Left lung (tissue), 10 donors: Measurements from ENCODE around the gene ROBO2. TPM values are rescaled to one million over a fixed set of nuclear protein-coding genes. Genes with fewer than 3 reads are reported as not detected.

ENCODE experiments used
- ATAC-seq: fragments of 200-7000 bp; cut with Tn5 transposase; one replicate; pipeline ENCODE4 v1.9.1; 2020; ENCODE audit warnings: moderate library complexity
- DNase-seq, 4 donors: peaks; one replicate each; pipeline ENCODE4 v3.0.0-alpha.2; 2013 to 2020
- H3K27ac ChIP-seq, 2 donors: fragments of 200-600 bp; sonication (generic) in 1 of 2; one replicate each; pipeline versions ENCODE4 v1.5.0 to v1.8.0; 2020 to 2021
- H3K27me3 ChIP-seq, 2 donors: fragments of 200-600 bp; sonication (generic) in 1 of 2; one replicate each; pipeline versions ENCODE4 v1.5.0 to v1.8.0; 2020 to 2021
- H3K36me3 ChIP-seq, 2 donors: fragments of 200-600 bp; sonication (generic) in 1 of 2; one replicate each; pipeline versions ENCODE4 v1.5.0 to v1.8.0; 2020 to 2021
- H3K4me1 ChIP-seq, 2 donors: fragments of 200-600 bp; one replicate each; pipeline ENCODE4 v1.8.0; 2021
- H3K4me3 ChIP-seq, 2 donors: fragments of 200-600 bp; sonication (generic) in 1 of 2; one replicate each; pipeline versions ENCODE4 v1.5.0 to v1.8.0; 2020 to 2021; ENCODE audit warnings: mild to moderate bottlenecking in 1 of 2
- H3K9me3 ChIP-seq, 2 donors: fragments of 200-600 bp; sonication (generic) in 1 of 2; one replicate each; pipeline versions ENCODE4 v1.5.0 to v1.8.0; 2020 to 2021
- CTCF ChIP-seq, 2 donors: fragments of 200-600 bp; sonication (generic) in 1 of 2; IDR thresholded peaks; one replicate each; pipeline versions ENCODE4 v1.5.0 to v1.8.0; 2021; ENCODE audit warnings: antibody characterized with exemption in 2 of 2
- intact Hi-C, 2 donors: fragments of 100-400 bp; cut with DNase I; formaldehyde crosslinking; loops; one replicate each; pipeline versions ENCODE4 v1.11.2 to v1.14.2; 2022
- polyA plus RNA-seq, 6 donors: library from polyadenylated mRNA; unstranded; fragments of 120-200 nt; gene quantifications; one replicate each; pipeline ENCODE4 v1.2.1, GENCODE V29; 2013; ENCODE audit not compliant: insufficient read length in 6 of 6
- total RNA-seq, 2 donors: library from RNA; stranded (reverse); fragmentation: NEBNext Ultra II Directional; extraction: Animal tissue kit (Norgen Biotek cat#: 25700); gene quantifications; one replicate each; pipeline ENCODE4 v1.2.1, GENCODE V29; 2021
- donor health status: DM: no; HTN: yes; CAD: no.
- donor health status: DM: no; HTN: no; CAD: no.

Gene ROBO2
- total and polyA plus RNA-seq, 8 donors, result 4.9 to 66.2 (median 51.1) TPM

GRCh38 chr3:77240072-77240650, 200.3 kb downstream of the ROBO2 start:
- TF ChIP-seq CTCF (IDR thresholded peaks at IDR 0.05), result no peak
- peaks cover 0 to 4% of the 10 kb centered on the region in 2 donors for H3K9me3 ChIP-seq
- no peaks in the 10 kb centered on the region for H3K4me1 ChIP-seq
- no peak overlapping the region for H3K27ac ChIP-seq
- ATAC-seq (no peak), DNase-seq (peak in 1 of 4 donors; percentile 69)
- intact Hi-C loops, result no loop called here
- no peaks in the 10 kb centered on the region for H3K36me3 ChIP-seq
- H3K27me3 ChIP-seq, result no peaks in the 10 kb centered on the region
- H3K4me3 ChIP-seq, result no peak overlapping the region

DNA sequence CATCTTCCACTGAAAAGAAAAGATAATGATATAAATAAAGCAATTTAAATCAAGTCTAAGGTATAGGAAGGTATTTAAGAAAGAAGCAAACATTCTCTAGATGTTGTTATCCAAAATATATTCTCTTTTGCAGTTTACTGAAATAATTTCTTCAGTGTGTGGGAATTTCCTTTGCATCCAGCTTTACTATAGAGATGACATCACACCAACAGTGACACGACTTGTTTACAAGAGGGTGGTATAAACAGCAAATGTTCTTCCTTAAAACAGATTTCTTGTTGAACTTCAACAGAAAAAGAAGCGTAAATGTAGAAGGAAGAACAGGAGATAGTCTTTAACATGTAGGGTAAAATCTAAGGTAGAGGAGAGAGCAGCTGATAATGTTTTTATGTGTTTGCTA, 202.5 kb downstream of the ROBO2 start:
- Histone ChIP-seq H3K27ac (no peak overlapping the region), H3K9me3 (peaks cover 0 to 4% of the 10 kb centered on the region in 2 donors), H3K4me3 (no peak overlapping the region), H3K4me1 (no peaks in the 10 kb centered on the region), H3K27me3 (no peaks in the 10 kb centered on the region), H3K36me3 (no peaks in the 10 kb centered on the region)
- intact Hi-C loops, result no loop called here
- no peak for TF ChIP-seq CTCF (IDR thresholded peaks at IDR 0.05)
- ATAC-seq (no peak), DNase-seq (no peak)

DNA sequence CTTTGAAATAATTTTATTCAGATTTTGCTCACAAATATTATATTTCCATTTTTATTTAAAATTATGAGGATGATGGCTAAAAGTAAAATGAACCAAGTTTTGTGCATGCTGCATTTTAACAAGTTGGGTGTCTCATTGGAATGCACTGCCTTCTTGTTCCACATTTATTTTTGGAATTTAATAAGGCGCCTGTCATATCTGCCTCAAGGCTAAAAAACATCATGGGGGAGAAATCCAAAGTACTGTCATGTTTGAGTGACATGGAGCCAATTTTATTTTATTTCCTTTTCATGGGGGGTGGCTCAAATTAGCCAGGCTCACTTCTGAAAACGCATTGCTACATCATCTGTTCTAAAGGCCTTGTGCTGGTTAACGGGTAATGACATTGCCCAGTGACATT, 205.1 kb downstream of the ROBO2 start:
- TF ChIP-seq CTCF (IDR thresholded peaks at IDR 0.05), result no peak
- intact Hi-C loops, result no loop called here
- Histone ChIP-seq H3K4me3 (no peak overlapping the region), H3K4me1 (no peaks in the 10 kb centered on the region), H3K27ac (no peak overlapping the region), H3K9me3 (peaks cover 0 to 1% of the 10 kb centered on the region in 2 donors), H3K36me3 (no peaks in the 10 kb centered on the region), H3K27me3 (no peaks in the 10 kb centered on the region)
- no peak for DNase-seq
- no peak for ATAC-seq

- Histone ChIP-seq H3K4me1 (no peaks in the 10 kb centered on the region), H3K36me3 (no peaks in the 10 kb centered on the region), H3K27me3 (no peaks in the 10 kb centered on the region), H3K9me3 (no peaks in the 10 kb centered on the region), H3K4me3 (no peak overlapping the region), H3K27ac (no peak overlapping the region)
- no peak for TF ChIP-seq CTCF (IDR thresholded peaks at IDR 0.05)
- ATAC-seq (no peak), DNase-seq (peak in 1 of 4 donors; percentile 11)
- intact Hi-C loops, result no loop called here
Measured at GRCh38 chr3:77247061-77247460, 207.2 kb downstream of the ROBO2 start.

DNA sequence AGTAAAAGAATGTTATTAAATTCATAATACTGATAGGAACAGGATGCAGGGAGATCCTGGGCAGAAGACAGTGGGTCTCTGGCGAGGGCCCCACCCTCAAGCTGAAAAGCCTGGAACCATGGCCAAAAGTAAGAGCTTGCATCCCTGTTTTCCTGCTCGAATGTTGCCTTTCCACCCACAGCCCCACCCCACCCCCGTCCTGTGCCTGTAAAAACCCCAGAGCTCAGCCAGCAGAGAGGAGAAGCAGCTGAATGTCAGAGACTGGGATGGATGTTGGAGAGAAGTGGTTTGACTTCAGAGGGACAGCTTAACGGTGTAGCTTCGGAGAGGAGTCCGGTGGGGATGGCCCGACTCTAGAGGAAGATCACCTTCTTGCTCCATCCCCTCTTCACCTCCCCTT, 207.9 kb downstream of the ROBO2 start:
- intact Hi-C loops, result no loop called here
- ATAC-seq, result no peak

More for the DNA sequence above, 207.9 kb downstream of the ROBO2 start:
- no peaks in the 10 kb centered on the region for H3K9me3 ChIP-seq
- H3K4me1 ChIP-seq, result no peaks in the 10 kb centered on the region
- H3K36me3 ChIP-seq, result no peaks in the 10 kb centered on the region
- no peak overlapping the region for H3K27ac ChIP-seq
- no peak overlapping the region for H3K4me3 ChIP-seq
- no peak for DNase-seq
- TF ChIP-seq CTCF (IDR thresholded peaks at IDR 0.05), result no peak
- no peaks in the 10 kb centered on the region for H3K27me3 ChIP-seq
